Naive thymus-derived CD4-positive, alpha-beta T cell (primary cell): ENCODE results near the gene USP3. TPM values are rescaled to one million over a fixed set of nuclear protein-coding genes. Genes with fewer than 3 reads are reported as not detected.
"Not testable (repeated sequence)": the region's sequence is repeated elsewhere in the genome, so short reads cannot be mapped to it uniquely, and the experiment has no call there.

Experiments used
- ATAC-seq: fragments of 150-1000 bp; cut with Tn5 transposase; 2 replicates; pipeline ENCODE4 v1.10.0; 2021; ENCODE audit warnings: mild to moderate bottlenecking, moderate library complexity
- CTCF ChIA-PET: fragments of 350-600 bp; sonication (Branson Sonifier 250); formaldehyde crosslinking; loops from one replicate; lab custom pipeline; 2021; ENCODE audit warnings: antibody characterized with exemption; lab: Charles Lee
- POLR2A ChIA-PET: fragments of 350-600 bp; sonication (Branson Sonifier 250); formaldehyde crosslinking; loops from one replicate; lab custom pipeline; 2021; ENCODE audit warnings: antibody characterized with exemption, inconsistent platforms; lab: Charles Lee
- DNase-seq, 9 donors: peaks; one replicate each; pipeline versions ENCODE4 v3.0.0 to v3.0.0-alpha.2; 2020 to 2022; ENCODE audit warnings: mixed read lengths in 1 of 9
- H3K27ac ChIP-seq: one replicate; pipeline ENCODE4 v1.7.0; 2013; ENCODE audit warnings: mild to moderate bottlenecking, low read depth, low read length, moderate library complexity
- H3K27me3 ChIP-seq, 2 donors: one replicate each; pipeline ENCODE4 v1.7.0; 2013; ENCODE audit warnings: low read length in 2 of 2, mild to moderate bottlenecking in 2 of 2, moderate library complexity in 2 of 2; ENCODE audit not compliant: control insufficient read depth in 2 of 2, insufficient read depth in 2 of 2
- H3K36me3 ChIP-seq, 3 experiments: 1 replicate in 2 of 3; 2 replicates in 1 of 3; pipeline ENCODE4 v1.7.0; 2013; ENCODE audit warnings: low read length in 3 of 3, mild to moderate bottlenecking in 3 of 3, moderate library complexity in 1 of 3; ENCODE audit not compliant: insufficient read depth in 3 of 3, control insufficient read depth in 2 of 3
- H3K4me1 ChIP-seq, 2 donors: one replicate each; pipeline ENCODE4 v1.7.0; 2013; ENCODE audit warnings: low read length in 2 of 2, mild to moderate bottlenecking in 2 of 2, moderate library complexity in 1 of 2; ENCODE audit not compliant: control insufficient read depth in 2 of 2, insufficient read depth in 2 of 2
- H3K4me3 ChIP-seq: 2 replicates; pipeline ENCODE4 v1.7.0; 2013; ENCODE audit warnings: mild to moderate bottlenecking, low read length
- H3K9me3 ChIP-seq, 3 experiments: 1 replicate in 2 of 3; 2 replicates in 1 of 3; pipeline ENCODE4 v1.7.0; 2013; ENCODE audit warnings: low read length in 3 of 3; ENCODE audit not compliant: control insufficient read depth in 2 of 3
- H3K27ac Mint-ChIP-seq, 9 donors: one replicate each; pipeline ENCODE4 v1.8.0; 2020 to 2022; ENCODE audit warnings: mixed read lengths in 9 of 9, mild to moderate bottlenecking in 8 of 9, moderate library complexity in 5 of 9, inconsistent platforms in 2 of 9
- H3K27me3 Mint-ChIP-seq, 5 donors: one replicate each; pipeline ENCODE4 v1.8.0; 2021 to 2022; ENCODE audit warnings: mixed read lengths in 5 of 5, mild to moderate bottlenecking in 1 of 5
- H3K36me3 Mint-ChIP-seq, 5 donors: one replicate each; pipeline ENCODE4 v1.8.0; 2020 to 2022; ENCODE audit warnings: mixed read lengths in 5 of 5, mild to moderate bottlenecking in 3 of 5, inconsistent platforms in 1 of 5
- H3K4me1 Mint-ChIP-seq, 7 donors: one replicate each; pipeline ENCODE4 v1.8.0; 2020 to 2022; ENCODE audit warnings: mixed read lengths in 7 of 7, mild to moderate bottlenecking in 3 of 7, inconsistent platforms in 1 of 7
- H3K4me3 Mint-ChIP-seq, 10 donors: one replicate each; pipeline ENCODE4 v1.8.0; 2020 to 2022; ENCODE audit warnings: mild to moderate bottlenecking in 10 of 10, mixed read lengths in 10 of 10, moderate library complexity in 6 of 10, inconsistent platforms in 2 of 10
- H3K9me3 Mint-ChIP-seq, 11 donors: one replicate each; pipeline ENCODE4 v1.8.0; 2020 to 2022; ENCODE audit warnings: mixed read lengths in 11 of 11, mild to moderate bottlenecking in 4 of 11, inconsistent platforms in 1 of 11, moderate library complexity in 1 of 11
- intact Hi-C, 2 donors: fragments of 100-400 bp; cut with micrococcal nuclease; formaldehyde crosslinking; loops; one replicate each; pipeline ENCODE4 v1.15.1; 2023
- polyA plus RNA-seq, 2 donors: library from polyadenylated mRNA; unstranded; fragments of 300-500 nt; fragmentation: Illumina TruSeq; gene quantifications; one replicate each; pipeline ENCODE4 v1.2.3, GENCODE V29; 2021
- total RNA-seq, 6 experiments: library from RNA in 5 of 6; stranded (reverse) in 5 of 6; gene quantifications; 1 replicate in 5 of 6; 2 replicates in 1 of 6; pipeline ENCODE4 v1.2.3 and lab custom pipeline; 2021 to 2026

USP3 gene
- total and polyA plus RNA-seq, 7 experiments from 2014 or later: 53.3 to 288 (median 140) TPM

DNA sequence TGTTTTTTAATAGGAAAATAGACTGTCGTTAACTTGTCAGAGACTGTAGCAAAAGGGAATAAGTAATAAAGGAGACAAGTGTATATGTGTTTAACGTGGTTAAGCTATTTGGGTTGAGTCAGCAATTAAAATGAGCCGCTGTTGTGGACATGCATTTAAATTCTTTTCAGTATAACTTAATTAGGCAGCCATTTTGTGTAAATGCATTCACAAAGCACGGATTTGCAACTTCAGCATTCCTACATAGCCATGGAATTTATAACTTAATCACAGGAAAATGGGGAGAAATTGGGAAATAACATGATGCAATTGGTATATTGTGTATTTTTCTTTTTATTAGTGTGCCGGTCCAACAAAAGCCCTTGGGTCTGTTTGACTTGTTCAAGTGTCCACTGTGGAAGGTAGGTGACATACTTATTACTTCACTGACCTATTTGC is 27.9 kb downstream of the USP3 start:
- ChIA-PET POLR2A (interaction anchor here (1.0 to 1.8 kb wide), 5 partner anchors 25 to 45 kb away, joined by 3 to 5 read pairs (median 3); partner anchors contain the start of gene USP3), CTCF (interaction anchor here (0.9 kb wide), 1 partner anchor 50 kb away, joined by 3 read pairs; no protein-coding TSS in a partner anchor)
- intact Hi-C loops: no loop called here
- Histone ChIP-seq H3K4me3 (no peak overlapping the region), H3K27me3 (no peaks in the 10 kb centered on the region), H3K27ac (no peak overlapping the region), H3K36me3 (peaks cover 0 to 6% (median 0%) of the 10 kb centered on the region in 3 experiments), H3K9me3 (no peaks in the 10 kb centered on the region), H3K4me1 (peaks cover 12 to 45% of the 10 kb centered on the region in 2 donors)
- DNase-seq: no peak
- H3K27ac Mint-ChIP-seq: peak overlapping the region in 3 of 9 donors; percentile 10 to 38 (median 14)
- peaks cover 5 to 19% (median 14%) of the 10 kb centered on the region in 5 donors for H3K36me3 Mint-ChIP-seq
- H3K27me3 Mint-ChIP-seq: no peaks in the 10 kb centered on the region
- H3K4me3 Mint-ChIP-seq: peak overlapping the region in 3 of 10 donors; percentile 5 to 49 (median 39)
- ATAC-seq: no peak
- H3K9me3 Mint-ChIP-seq: no peaks in the 10 kb centered on the region
- peaks cover 49 to 88% (median 87%) of the 10 kb centered on the region in 7 donors for H3K4me1 Mint-ChIP-seq

DNA sequence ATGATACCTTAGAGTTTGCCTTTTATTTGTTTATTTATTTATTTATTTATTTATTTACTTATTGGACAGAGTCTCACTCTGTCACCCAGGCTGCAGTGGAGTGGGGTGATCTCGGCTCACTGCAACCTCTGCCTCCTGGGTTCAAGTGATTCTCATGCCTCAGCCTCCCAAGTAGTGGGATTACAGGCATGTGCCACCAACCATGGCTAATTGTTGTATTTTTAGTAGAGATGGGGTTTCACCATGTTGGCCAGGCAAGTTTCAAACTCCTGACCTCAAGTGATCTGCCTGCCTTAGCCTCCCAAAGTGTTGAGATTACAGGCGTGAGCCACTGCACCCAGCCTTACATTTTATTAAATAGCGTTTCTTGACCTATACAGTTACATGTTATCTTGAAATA is 30.5 kb downstream of the USP3 start:
- H3K4me3 Mint-ChIP-seq, H3K27me3 Mint-ChIP-seq, DNase-seq, ATAC-seq, H3K9me3 Mint-ChIP-seq, H3K9me3 ChIP-seq, H3K27ac ChIP-seq, H3K27me3 ChIP-seq, H3K4me3 ChIP-seq: not testable (repeated sequence)
- H3K27ac Mint-ChIP-seq: peak overlapping the region in 4 of 9 donors; percentile 22 to 53 (median 38)
- Histone ChIP-seq H3K4me1 (peaks cover 12 to 24% of the 10 kb centered on the region in 2 donors), H3K36me3 (peaks cover 0 to 21% (median 0%) of the 10 kb centered on the region in 3 experiments)
- peaks cover 6 to 32% (median 17%) of the 10 kb centered on the region in 5 donors for H3K36me3 Mint-ChIP-seq
- intact Hi-C loops: loop anchor here in 1 of 2 donors (1.0 kb wide), 1 partner anchor 12 kb away; no protein-coding TSS in a partner anchor
- CTCF ChIA-PET: interaction anchor here (1.6 kb wide), 1 partner anchor 47 kb away, joined by 4 read pairs; no protein-coding TSS in a partner anchor
- peaks cover 36 to 84% (median 81%) of the 10 kb centered on the region in 7 donors for H3K4me1 Mint-ChIP-seq
- POLR2A ChIA-PET: interaction anchor here (0.5 kb wide), 1 partner anchor 23 kb away, joined by 4 read pairs; no protein-coding TSS in a partner anchor

DNA sequence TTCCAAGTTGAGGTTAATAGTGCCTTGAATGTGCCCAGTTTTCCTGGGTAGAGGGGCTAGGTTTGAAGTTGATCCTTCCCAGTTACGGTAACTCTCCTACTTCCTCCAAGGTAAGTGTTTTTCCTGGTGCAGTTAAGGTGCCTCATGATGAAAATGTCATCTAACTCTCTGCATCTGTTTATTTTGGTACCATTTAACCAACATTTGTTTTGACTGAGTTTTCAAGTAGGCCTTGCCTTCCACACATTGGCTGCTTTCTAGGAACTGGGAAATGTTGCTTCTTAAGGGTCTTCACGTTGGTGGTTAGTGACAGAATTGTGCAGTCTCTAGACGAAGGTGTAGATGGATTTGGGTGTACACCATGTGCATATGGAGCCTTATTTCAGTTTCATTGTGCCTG is 31.3 kb downstream of the USP3 start:
- ChIA-PET CTCF (no interaction called here), POLR2A (interaction anchor here (0.6 kb wide), 2 partner anchors 30 to 1135 kb away, joined by 3 read pairs; no protein-coding TSS in a partner anchor)
- intact Hi-C loops: no loop called here
- DNase-seq: no peak
- H3K36me3 ChIP-seq: peaks cover 0 to 21% (median 0%) of the 10 kb centered on the region in 3 experiments
- no peaks in the 10 kb centered on the region for H3K27me3 ChIP-seq
- H3K4me1 ChIP-seq: peaks cover 12 to 19% of the 10 kb centered on the region in 2 donors
- H3K4me1 Mint-ChIP-seq: peaks cover 28 to 84% (median 81%) of the 10 kb centered on the region in 7 donors
- peak overlapping the region in 7 of 9 donors; percentile 6 to 59 (median 16) for H3K27ac Mint-ChIP-seq
- no peak overlapping the region for H3K27ac ChIP-seq
- ATAC-seq: no peak
- H3K4me3 Mint-ChIP-seq: peak overlapping the region in 1 of 10 donors; percentile 1
- no peak overlapping the region for H3K4me3 ChIP-seq
- H3K9me3 ChIP-seq: no peaks in the 10 kb centered on the region
- no peaks in the 10 kb centered on the region for H3K27me3 Mint-ChIP-seq
- H3K36me3 Mint-ChIP-seq: peaks cover 5 to 32% (median 20%) of the 10 kb centered on the region in 5 donors
- no peaks in the 10 kb centered on the region for H3K9me3 Mint-ChIP-seq

DNA sequence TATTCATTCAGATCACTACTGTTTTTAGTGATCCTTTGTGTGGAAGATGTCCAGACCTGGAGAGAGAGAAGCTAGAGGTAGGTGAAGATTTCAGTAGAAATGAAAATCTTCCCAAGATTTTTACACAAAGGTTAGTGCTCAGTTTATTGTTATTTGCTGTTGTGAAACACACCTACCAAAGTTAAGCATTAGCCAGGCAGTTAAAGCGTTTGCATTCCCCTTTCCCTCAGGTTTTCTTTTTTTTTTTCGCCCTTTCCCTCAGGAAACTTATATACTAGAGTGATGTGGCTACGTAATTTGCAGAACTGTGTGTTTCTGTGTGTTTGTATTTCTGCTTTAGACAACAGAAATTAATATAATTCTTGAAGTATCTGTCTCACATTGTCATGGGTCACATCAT is 34.5 kb downstream of the USP3 start:
- Mint-ChIP-seq H3K9me3 (no peaks in the 10 kb centered on the region), H3K4me1 (peaks cover 25 to 81% (median 73%) of the 10 kb centered on the region in 7 donors), H3K36me3 (peaks cover 0 to 29% (median 18%) of the 10 kb centered on the region in 5 donors), H3K4me3 (no peak overlapping the region), H3K27me3 (no peaks in the 10 kb centered on the region), H3K27ac (peak overlapping the region in 3 of 9 donors; percentile 5 to 71 (median 12))
- no peak overlapping the region for H3K27ac ChIP-seq
- H3K4me3 ChIP-seq: no peak overlapping the region
- CTCF ChIA-PET: no interaction called here
- DNase-seq (no peak), ATAC-seq (no peak)
- H3K27me3 ChIP-seq: no peaks in the 10 kb centered on the region
- H3K4me1 ChIP-seq: peaks cover 0 to 3% of the 10 kb centered on the region in 2 donors
- H3K9me3 ChIP-seq: no peaks in the 10 kb centered on the region
- intact Hi-C loops: no loop called here
- peaks cover 0 to 21% (median 0%) of the 10 kb centered on the region in 3 experiments for H3K36me3 ChIP-seq
- POLR2A ChIA-PET: no interaction called here

DNA sequence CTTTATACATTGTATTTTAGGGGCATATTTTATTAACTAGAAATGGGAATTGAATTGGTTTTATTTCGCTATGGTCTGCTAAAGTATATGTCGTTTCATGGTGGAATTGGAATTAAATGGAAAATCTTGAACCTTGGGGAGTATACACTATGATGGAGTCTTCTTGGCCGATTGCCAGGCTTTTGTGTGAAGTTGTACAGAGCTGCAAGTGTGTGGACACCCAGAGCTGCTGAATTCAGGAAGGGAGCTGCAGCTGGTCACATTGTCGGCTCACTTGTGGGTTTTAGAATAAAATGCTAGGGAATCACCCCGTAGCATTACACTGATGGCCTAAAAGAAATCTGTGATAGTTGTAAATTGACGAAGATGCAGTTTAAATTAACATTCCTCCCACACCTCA is 35.1 kb downstream of the USP3 start:
- Histone ChIP-seq H3K36me3 (peaks cover 0 to 21% (median 0%) of the 10 kb centered on the region in 3 experiments), H3K9me3 (no peaks in the 10 kb centered on the region), H3K4me1 (peaks cover 5 to 7% of the 10 kb centered on the region in 2 donors), H3K27me3 (no peaks in the 10 kb centered on the region), H3K4me3 (no peak overlapping the region), H3K27ac (no peak overlapping the region)
- Mint-ChIP-seq H3K9me3 (no peaks in the 10 kb centered on the region), H3K36me3 (peaks cover 0 to 29% (median 19%) of the 10 kb centered on the region in 5 donors), H3K27ac (peak overlapping the region in 4 of 9 donors; percentile 5 to 69 (median 13)), H3K4me3 (no peak overlapping the region), H3K27me3 (no peaks in the 10 kb centered on the region), H3K4me1 (peaks cover 30 to 80% (median 73%) of the 10 kb centered on the region in 7 donors)
- intact Hi-C loops: no loop called here
- ATAC-seq (no peak), DNase-seq (no peak)
- ChIA-PET POLR2A (no interaction called here), CTCF (no interaction called here)

DNA sequence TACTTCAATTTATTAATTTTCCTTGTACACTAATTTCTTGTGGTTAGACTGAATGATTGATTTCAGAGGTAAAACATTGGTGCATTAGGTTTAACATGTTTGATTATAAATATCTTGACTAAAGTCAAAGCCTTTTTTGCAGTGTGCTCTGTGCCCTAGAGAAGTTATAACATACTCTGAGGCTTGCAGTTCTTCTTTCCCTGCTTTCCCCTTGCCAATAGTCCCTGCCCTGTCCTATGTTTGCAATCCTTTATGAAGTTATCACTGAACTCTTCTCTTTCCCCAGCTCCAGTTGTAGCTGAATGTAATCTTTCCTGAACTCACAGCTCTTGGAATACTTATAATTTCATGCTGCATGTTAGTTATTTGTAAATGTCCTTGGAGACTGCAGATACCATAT is 35.6 kb downstream of the USP3 start:
- Histone ChIP-seq H3K4me3 (no peak overlapping the region), H3K4me1 (peaks cover 6 to 9% of the 10 kb centered on the region in 2 donors), H3K9me3 (no peaks in the 10 kb centered on the region), H3K27me3 (no peaks in the 10 kb centered on the region), H3K27ac (no peak overlapping the region), H3K36me3 (peaks cover 0 to 21% (median 0%) of the 10 kb centered on the region in 3 experiments)
- Mint-ChIP-seq H3K9me3 (no peaks in the 10 kb centered on the region), H3K4me3 (peak overlapping the region in 4 of 10 donors; percentile 2 to 11 (median 10)), H3K27me3 (no peaks in the 10 kb centered on the region), H3K4me1 (peaks cover 33 to 83% (median 76%) of the 10 kb centered on the region in 7 donors), H3K36me3 (peaks cover 0 to 29% (median 22%) of the 10 kb centered on the region in 5 donors), H3K27ac (peak overlapping the region in 6 of 9 donors; percentile 0 to 30 (median 9))
- intact Hi-C loops: loop anchor here in 1 of 2 donors (2.0 to 5.0 kb wide), 3 partner anchors 15 to 53 kb away; no protein-coding TSS in a partner anchor
- CTCF ChIA-PET: no interaction called here
- POLR2A ChIA-PET: interaction anchor here (1.0 kb wide), 1 partner anchor 59 kb away, joined by 5 read pairs; no protein-coding TSS in a partner anchor
- ATAC-seq (no peak), DNase-seq (no peak)
